Esophagus squamous epithelium (tissue), 4 donors: ENCODE data around the gene APOBEC3C.

Experiments used
- CTCF ChIP-seq, 6 experiments: fragments of 450-650 bp in 4 of 6; fragments of 200-600 bp in 2 of 6; sonication (generic) in 2 of 6; IDR thresholded peaks; one replicate each; pipeline ENCODE4 v1.5.1; 2016 to 2019; ENCODE audit warnings: antibody characterized with exemption in 6 of 6, mild to moderate bottlenecking in 4 of 6, moderate library complexity in 4 of 6
- POLR2A ChIP-seq, 4 donors: fragments of 450-650 bp; IDR thresholded peaks; one replicate each; pipeline ENCODE4 v1.6.1; 2017; ENCODE audit warnings: antibody characterized with exemption in 4 of 4, mild to moderate bottlenecking in 4 of 4, moderate library complexity in 3 of 4

DNA sequence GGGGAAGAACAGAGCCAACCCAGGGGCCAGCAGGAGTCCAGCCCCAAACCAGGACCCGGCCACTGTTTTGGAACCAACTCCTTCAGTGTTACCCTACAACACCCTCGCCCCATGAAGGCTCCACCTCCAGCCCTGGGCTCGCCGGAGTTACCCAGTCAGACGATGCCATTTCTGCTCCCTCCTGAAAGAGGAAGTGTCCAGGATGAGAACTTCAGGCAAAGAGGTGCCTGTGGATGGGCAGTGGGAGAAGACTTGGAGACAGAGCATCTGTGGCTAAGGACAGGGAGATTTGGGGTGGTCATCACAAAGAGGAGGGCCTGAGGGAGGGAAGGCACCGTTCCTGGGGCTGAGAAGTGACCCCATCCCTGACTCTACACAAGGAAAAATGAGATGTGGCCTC is 18.0 kb upstream of the APOBEC3C start:
- no peak for TF ChIP-seq CTCF (IDR thresholded peaks at IDR 0.05)
- TF ChIP-seq POLR2A (IDR thresholded peaks at IDR 0.05): no peak
